HFF-Myc (cell line): ENCODE data around the gene FLRT1.

Source experiments
- DNase-seq: peaks from one replicate; pipeline ENCODE4 v3.0.0-alpha.2; 2011; ENCODE audit warnings: low read depth; ENCODE audit errors: extremely low read depth
- H3K4me3 ChIP-seq: replicated peaks from 2 replicates; pipeline ENCODE4 v1.5.1; 2011; ENCODE audit warnings: low read depth, mild to moderate bottlenecking, control low read depth, low read length
- TF ChIP-seq, protein P1 (sequence below): IDR thresholded peaks from 2 replicates; pipeline ENCODE4 v1.5.1; 2012; ENCODE audit warnings: mild to moderate bottlenecking, low read depth, low read length, control low read depth; ENCODE audit errors: missing control alignments

Gene FLRT1

DNA sequence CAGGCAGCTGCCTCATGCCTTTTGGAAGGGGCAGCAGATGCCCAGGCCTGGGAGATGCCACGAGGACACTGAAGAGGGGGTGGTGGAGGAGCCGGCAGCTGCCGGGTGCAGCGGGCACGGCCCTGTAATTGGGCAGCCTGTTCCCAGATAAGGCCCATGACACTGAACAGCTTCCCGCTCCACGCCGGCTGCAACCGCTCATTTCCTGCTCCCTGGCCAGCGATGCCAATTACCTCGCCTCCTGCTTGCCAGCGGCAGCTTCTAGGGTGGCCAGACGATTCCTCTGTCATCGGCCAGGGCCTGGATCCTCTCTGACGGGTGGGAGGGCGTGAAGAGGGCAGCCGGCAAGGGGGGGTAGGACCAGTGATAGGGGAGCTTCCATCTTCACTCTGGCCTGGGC lies 22.8 kb downstream of the FLRT1 start:
- no peak overlapping the region for H3K4me3 ChIP-seq
- no peak for DNase-seq
- TF ChIP-seq, protein P1, sequence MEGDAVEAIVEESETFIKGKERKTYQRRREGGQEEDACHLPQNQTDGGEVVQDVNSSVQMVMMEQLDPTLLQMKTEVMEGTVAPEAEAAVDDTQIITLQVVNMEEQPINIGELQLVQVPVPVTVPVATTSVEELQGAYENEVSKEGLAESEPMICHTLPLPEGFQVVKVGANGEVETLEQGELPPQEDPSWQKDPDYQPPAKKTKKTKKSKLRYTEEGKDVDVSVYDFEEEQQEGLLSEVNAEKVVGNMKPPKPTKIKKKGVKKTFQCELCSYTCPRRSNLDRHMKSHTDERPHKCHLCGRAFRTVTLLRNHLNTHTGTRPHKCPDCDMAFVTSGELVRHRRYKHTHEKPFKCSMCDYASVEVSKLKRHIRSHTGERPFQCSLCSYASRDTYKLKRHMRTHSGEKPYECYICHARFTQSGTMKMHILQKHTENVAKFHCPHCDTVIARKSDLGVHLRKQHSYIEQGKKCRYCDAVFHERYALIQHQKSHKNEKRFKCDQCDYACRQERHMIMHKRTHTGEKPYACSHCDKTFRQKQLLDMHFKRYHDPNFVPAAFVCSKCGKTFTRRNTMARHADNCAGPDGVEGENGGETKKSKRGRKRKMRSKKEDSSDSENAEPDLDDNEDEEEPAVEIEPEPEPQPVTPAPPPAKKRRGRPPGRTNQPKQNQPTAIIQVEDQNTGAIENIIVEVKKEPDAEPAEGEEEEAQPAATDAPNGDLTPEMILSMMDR = no peak

GRCh38 chr11:64059339-64060140 lies 23.8 kb downstream of the FLRT1 start:
- DNase-seq = no peak
- TF ChIP-seq, protein P1 = no peak
- H3K4me3 ChIP-seq = no peak overlapping the region

GRCh38 chr11:64060263-64060860 lies 24.6 kb downstream of the FLRT1 start:
- TF ChIP-seq, protein P1 = no peak
- DNase-seq = no peak
- no peak overlapping the region for H3K4me3 ChIP-seq

DNA sequence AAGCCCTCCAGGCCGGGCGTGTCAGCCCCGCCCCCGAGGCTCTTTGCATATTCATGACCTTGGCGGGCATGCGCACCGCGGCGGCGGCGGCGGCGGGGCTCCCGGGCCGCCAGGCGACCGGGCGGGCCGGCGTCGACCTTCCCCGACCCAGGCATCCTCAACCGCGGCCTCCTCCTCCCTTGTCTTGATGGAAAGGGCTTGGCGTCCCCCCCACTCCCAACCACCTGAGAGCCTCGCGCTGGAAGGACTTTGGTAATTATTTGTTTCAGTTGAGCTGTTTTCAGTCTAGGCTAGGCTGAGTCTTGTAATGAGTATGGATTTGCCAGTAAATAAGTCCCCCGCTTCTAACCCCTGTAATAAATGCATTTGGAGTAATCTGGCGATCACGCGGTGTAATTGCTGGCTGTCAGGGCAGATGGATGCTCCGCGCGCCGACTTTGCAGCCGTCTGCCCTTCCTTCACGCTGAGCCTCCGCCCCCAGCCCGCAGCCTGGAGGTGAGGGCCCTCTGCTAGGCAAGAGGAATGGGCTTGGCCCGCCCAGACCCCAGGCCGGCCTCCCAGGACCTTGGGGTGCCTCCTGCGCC lies 25.2 kb downstream of the FLRT1 start:
- DNase-seq = no peak
- H3K4me3 ChIP-seq = no peak overlapping the region
- TF ChIP-seq, protein P1 = no peak

DNA sequence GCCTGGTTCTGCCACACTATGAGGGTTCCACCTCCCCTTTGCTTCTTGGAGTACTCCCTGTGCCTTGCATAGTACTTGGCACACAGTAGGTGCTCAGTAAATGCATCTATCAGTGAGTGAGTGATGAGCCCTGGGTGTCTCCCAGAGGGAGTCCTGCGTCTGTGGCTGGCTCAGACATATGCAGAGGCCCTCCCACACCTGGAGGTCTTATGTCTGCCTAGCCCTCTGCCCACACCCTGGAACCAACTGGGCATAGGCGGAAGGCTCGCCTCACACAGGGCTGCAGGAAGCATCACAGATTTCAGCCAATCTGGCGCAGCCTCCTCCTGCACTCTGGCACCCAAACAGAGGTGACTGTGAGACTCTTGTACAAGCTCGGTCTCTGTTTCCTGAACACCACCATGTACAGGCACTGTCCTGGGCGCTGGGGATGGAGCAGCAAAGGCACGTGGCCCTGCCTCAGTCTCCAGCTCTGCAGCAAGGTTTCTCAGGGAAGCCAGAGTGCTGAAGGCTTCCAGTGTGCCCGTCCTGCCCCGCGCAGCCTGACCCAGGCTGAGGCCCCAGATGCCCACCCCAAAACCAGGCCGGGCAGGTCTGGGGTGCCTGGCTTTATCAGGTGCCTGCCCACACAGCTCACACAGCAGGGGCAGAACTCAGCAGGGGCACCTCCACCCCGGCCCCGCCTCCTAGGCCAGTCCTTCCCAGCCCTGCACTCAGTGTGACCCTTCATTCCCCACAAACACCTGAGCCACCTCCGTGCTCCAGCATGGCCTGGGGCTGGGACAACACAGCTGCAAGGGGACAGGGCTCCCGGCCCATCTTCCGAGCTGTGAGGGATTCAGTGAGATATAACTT lies 26.7 kb downstream of the FLRT1 start:
- TF ChIP-seq, protein P1 = no peak
- DNase-seq = no peak
- no peak overlapping the region for H3K4me3 ChIP-seq

DNA sequence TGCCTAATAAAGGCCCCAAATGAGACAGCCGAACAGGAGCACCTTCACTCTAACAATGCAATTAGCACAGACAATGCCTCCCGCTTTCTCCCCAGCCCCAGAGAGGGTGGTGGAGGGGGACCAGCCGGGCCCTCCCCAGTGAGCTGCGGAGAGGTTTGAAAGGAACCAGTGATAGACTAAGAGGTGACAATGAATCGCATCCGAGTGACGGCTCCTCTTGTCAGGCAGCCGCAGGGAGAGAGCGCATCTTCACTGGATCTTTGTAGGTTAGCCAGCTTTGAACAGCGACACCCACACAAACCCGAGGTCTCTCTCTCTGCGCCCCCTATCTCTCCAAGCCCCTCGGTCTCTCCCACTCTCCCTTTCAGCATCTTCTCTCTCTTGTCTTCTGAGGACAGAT lies 28.0 kb downstream of the FLRT1 start:
- H3K4me3 ChIP-seq = no peak overlapping the region
- no peak for DNase-seq
- TF ChIP-seq, protein P1 = no peak
